H9 (cell line): ENCODE data around the gene CDAN1. TPM values are rescaled to one million over a fixed set of nuclear protein-coding genes. Genes with fewer than 3 reads are reported as not detected.

Experiments used
- DNase-seq: peaks from one replicate; pipeline ENCODE4 v3.0.0-alpha.2; 2017
- H2AFZ ChIP-seq: one replicate; pipeline ENCODE4 v1.6.1; 2013; ENCODE audit warnings: mild to moderate bottlenecking, low read length, control low read depth, moderate library complexity
- H2AK5ac ChIP-seq: 2 replicates; pipeline ENCODE4 v1.6.1; 2013; ENCODE audit warnings: low read length, control low read depth, mixed read lengths; ENCODE audit not compliant: insufficient read length
- H2BK120ac ChIP-seq: one replicate; pipeline ENCODE4 v1.6.1; 2013; ENCODE audit warnings: low read depth, mild to moderate bottlenecking, low read length, control low read depth, inconsistent platforms; ENCODE audit not compliant: poor library complexity, severe bottlenecking
- H2BK12ac ChIP-seq: 2 replicates; pipeline ENCODE4 v1.6.1; 2013; ENCODE audit warnings: low read length, control low read depth, mixed read lengths, low read depth; ENCODE audit not compliant: insufficient read length
- H2BK15ac ChIP-seq: 2 replicates; pipeline ENCODE4 v1.6.1; 2013; ENCODE audit warnings: low read depth, low read length, control low read depth
- H2BK20ac ChIP-seq: one replicate; pipeline ENCODE4 v1.6.1; 2013; ENCODE audit warnings: low read depth, mild to moderate bottlenecking, low read length, control low read depth, inconsistent platforms; ENCODE audit not compliant: poor library complexity, severe bottlenecking
- H2BK5ac ChIP-seq: 2 replicates; pipeline ENCODE4 v1.6.1; 2013; ENCODE audit warnings: low read length, control low read depth, mixed read lengths; ENCODE audit not compliant: insufficient read length
- H3K14ac ChIP-seq: 2 replicates; pipeline ENCODE4 v1.6.1; 2013; ENCODE audit warnings: low read length, control low read depth; ENCODE audit not compliant: insufficient read depth
- H3K18ac ChIP-seq: 2 replicates; pipeline ENCODE4 v1.6.1; 2013; ENCODE audit warnings: low read depth, mild to moderate bottlenecking, mixed read lengths, low read length, control low read depth; ENCODE audit not compliant: insufficient read length
- H3K23ac ChIP-seq: 2 replicates; pipeline ENCODE4 v1.6.1; 2013; ENCODE audit warnings: low read length, control low read depth, mixed read lengths, low read depth; ENCODE audit not compliant: insufficient read length
- H3K23me2 ChIP-seq: 2 replicates; pipeline ENCODE4 v1.6.1; 2013; ENCODE audit warnings: low read depth, mild to moderate bottlenecking, mixed read lengths, low read length, control low read depth; ENCODE audit not compliant: insufficient read length, poor library complexity, severe bottlenecking
- H3K27ac ChIP-seq: 2 replicates; pipeline ENCODE4 v1.5.1; 2013; ENCODE audit warnings: low read length, control low read depth, mixed read lengths, low read depth; ENCODE audit not compliant: insufficient read length
- H3K27me3 ChIP-seq: 2 replicates; pipeline ENCODE4 v1.6.1; 2013; ENCODE audit warnings: low read length, control low read depth, inconsistent platforms; ENCODE audit not compliant: insufficient read depth
- H3K4ac ChIP-seq: 2 replicates; pipeline ENCODE4 v1.6.1; 2013; ENCODE audit warnings: low read depth, mild to moderate bottlenecking, control low read depth, inconsistent platforms, low read length, moderate library complexity
- H3K4me1 ChIP-seq: 2 replicates; pipeline ENCODE4 v1.6.1; 2013; ENCODE audit warnings: low read length, control low read depth, inconsistent platforms; ENCODE audit not compliant: insufficient read depth
- H3K4me2 ChIP-seq: 2 replicates; pipeline ENCODE4 v1.6.1; 2013; ENCODE audit warnings: low read length, control low read depth, mixed read lengths; ENCODE audit not compliant: insufficient read length, insufficient read depth
- H3K56ac ChIP-seq: 2 replicates; pipeline ENCODE4 v1.6.1; 2013; ENCODE audit warnings: low read depth, mild to moderate bottlenecking, mixed read lengths, low read length, control low read depth; ENCODE audit not compliant: insufficient read length
- H3K79me1 ChIP-seq: 2 replicates; pipeline ENCODE4 v1.6.1; 2013; ENCODE audit warnings: low read depth, mild to moderate bottlenecking, moderate library complexity, low read length, control low read depth, inconsistent platforms; ENCODE audit not compliant: insufficient read depth, poor library complexity, severe bottlenecking
- H3K79me2 ChIP-seq: 2 replicates; pipeline ENCODE4 v1.6.1; 2013; ENCODE audit warnings: low read length, control low read depth, inconsistent platforms; ENCODE audit not compliant: insufficient read depth
- H3K9ac ChIP-seq: 2 replicates; pipeline ENCODE4 v1.6.1; 2013; ENCODE audit warnings: low read length, control low read depth, mixed read lengths; ENCODE audit not compliant: insufficient read length; ENCODE audit errors: extremely low read depth
- H3K9me3 ChIP-seq: one replicate; pipeline ENCODE4 v1.6.1; 2013; ENCODE audit warnings: low read depth, low read length, inconsistent platforms; ENCODE audit not compliant: control insufficient read depth
- H3T11ph ChIP-seq: one replicate; pipeline ENCODE4 v1.6.1; 2013; ENCODE audit warnings: mild to moderate bottlenecking, low read length, control low read depth, inconsistent platforms
- H4K20me1 ChIP-seq: one replicate; pipeline ENCODE4 v1.6.1; 2013; ENCODE audit not compliant: control insufficient read depth, insufficient read length, insufficient read depth
- H4K5ac ChIP-seq: 2 replicates; pipeline ENCODE4 v1.6.1; 2013; ENCODE audit warnings: low read depth, mild to moderate bottlenecking, mixed read lengths, low read length, control low read depth; ENCODE audit not compliant: insufficient read length
- H4K8ac ChIP-seq: replicated peaks from 2 replicates; pipeline ENCODE4 v1.6.1; 2013; ENCODE audit warnings: low read length, control low read depth, mixed read lengths, low read depth; ENCODE audit not compliant: insufficient read length
- H4K91ac ChIP-seq: 2 replicates; pipeline ENCODE4 v1.6.1; 2013; ENCODE audit warnings: low read depth, mild to moderate bottlenecking, moderate library complexity, mixed read lengths, low read length, control low read depth; ENCODE audit not compliant: insufficient read length
- H3K27ac Mint-ChIP-seq, 3 experiments: 2 replicates in 2 of 3; 3 replicates in 1 of 3; pipeline ENCODE4 v1.8.0; 2020 to 2021; ENCODE audit warnings: mixed read lengths in 3 of 3, mild to moderate bottlenecking in 1 of 3, moderate library complexity in 1 of 3
- H3K27me3 Mint-ChIP-seq: 2 replicates; pipeline ENCODE4 v1.8.0; 2021; ENCODE audit warnings: low read depth, mild to moderate bottlenecking, moderate library complexity, mixed read lengths
- H3K36me3 Mint-ChIP-seq, 3 experiments: 2 replicates in 2 of 3; 3 replicates in 1 of 3; pipeline ENCODE4 v1.8.0; 2020 to 2021; ENCODE audit warnings: low read depth in 3 of 3, mixed read lengths in 3 of 3; ENCODE audit not compliant: insufficient read depth in 1 of 3
- H3K4me1 Mint-ChIP-seq, 2 experiments: 2 replicates each; pipeline ENCODE4 v1.8.0; 2020; ENCODE audit warnings: mixed read lengths in 2 of 2
- H3K4me3 Mint-ChIP-seq, 2 experiments: 2 replicates in 1 of 2; 3 replicates in 1 of 2; pipeline ENCODE4 v1.8.0; 2020 to 2021; ENCODE audit warnings: mild to moderate bottlenecking in 2 of 2, mixed read lengths in 2 of 2, moderate library complexity in 1 of 2
- H3K9me3 Mint-ChIP-seq, 2 experiments: 2 replicates in 1 of 2; 3 replicates in 1 of 2; pipeline ENCODE4 v1.8.0; 2020; ENCODE audit warnings: mild to moderate bottlenecking in 2 of 2, mixed read lengths in 2 of 2, moderate library complexity in 1 of 2
- WGBS: extraction: QIAGEN DNeasy Blood & Tissue Kit; methylation state at CpG from one replicate; pipeline ENCODE4 v1.1.7; 2013; ENCODE audit warnings: missing lambda C conversion rate, low lambda C conversion rate, mixed read lengths; ENCODE audit not compliant: insufficient read length; ENCODE audit errors: extremely low coverage; 5-methylcytosine and 5-hydroxymethylcytosine counted together
- total RNA-seq: library from RNA; stranded (reverse); gene quantifications from 2 replicates; pipeline ENCODE4 v1.2.1, GENCODE V29; 2021
- TF ChIP-seq, protein P1 (sequence below): fragments of 200-600 bp; sonication (generic); conservative IDR thresholded peaks from 3 replicates; pipeline ENCODE4 v1.8.0; 2021; ENCODE audit warnings: antibody characterized with exemption, mild to moderate bottlenecking

Gene CDAN1
- total RNA-seq, 1 experiment from 2014 or later: 20.4 TPM

DNA sequence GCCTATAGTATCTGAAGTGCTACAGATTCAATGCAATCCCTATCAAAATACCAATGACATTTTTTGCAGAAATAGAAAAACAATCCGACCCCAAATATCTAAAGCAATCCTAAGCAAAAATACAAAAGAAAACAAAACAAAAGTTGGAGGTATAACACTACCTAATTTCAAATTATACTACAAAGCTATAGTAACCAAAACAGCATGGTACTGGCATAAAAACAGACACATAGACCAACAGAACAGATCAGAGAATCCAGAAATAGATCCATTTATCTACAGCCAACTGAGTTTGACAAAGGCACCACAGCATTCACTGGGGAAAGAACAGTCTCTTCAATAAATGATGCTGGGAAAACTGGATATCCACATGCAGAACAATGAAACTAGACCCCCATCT is 23.8 kb upstream of the CDAN1 start:
- no peak overlapping the region for H3K27ac ChIP-seq
- no peak overlapping the region for H3K56ac ChIP-seq
- H3T11ph ChIP-seq: no peak overlapping the region
- H4K20me1 ChIP-seq: no peaks in the 10 kb centered on the region
- H3K27me3 ChIP-seq: no peaks in the 10 kb centered on the region
- no peaks in the 10 kb centered on the region; the same call in 1 of the 2 replicates for H3K4me1 ChIP-seq
- Mint-ChIP-seq H3K36me3 (peaks cover 20 to 24% (median 22%) of the 10 kb centered on the region in 3 experiments), H3K27me3 (no peaks in the 10 kb centered on the region; the same call in 1 of the 2 replicates), H3K9me3 (peaks cover 25 to 27% of the 10 kb centered on the region in 2 experiments), H3K4me1 (peaks cover 19 to 20% of the 10 kb centered on the region in 2 experiments), H3K4me3 (no peak overlapping the region), H3K27ac (no peak overlapping the region)
- H2BK15ac ChIP-seq: no peak overlapping the region
- no peak overlapping the region for H2BK12ac ChIP-seq
- H2BK5ac ChIP-seq: no peak overlapping the region
- H3K4ac ChIP-seq: no peak overlapping the region
- H4K8ac ChIP-seq: no peak overlapping the region
- TF ChIP-seq, protein P1, sequence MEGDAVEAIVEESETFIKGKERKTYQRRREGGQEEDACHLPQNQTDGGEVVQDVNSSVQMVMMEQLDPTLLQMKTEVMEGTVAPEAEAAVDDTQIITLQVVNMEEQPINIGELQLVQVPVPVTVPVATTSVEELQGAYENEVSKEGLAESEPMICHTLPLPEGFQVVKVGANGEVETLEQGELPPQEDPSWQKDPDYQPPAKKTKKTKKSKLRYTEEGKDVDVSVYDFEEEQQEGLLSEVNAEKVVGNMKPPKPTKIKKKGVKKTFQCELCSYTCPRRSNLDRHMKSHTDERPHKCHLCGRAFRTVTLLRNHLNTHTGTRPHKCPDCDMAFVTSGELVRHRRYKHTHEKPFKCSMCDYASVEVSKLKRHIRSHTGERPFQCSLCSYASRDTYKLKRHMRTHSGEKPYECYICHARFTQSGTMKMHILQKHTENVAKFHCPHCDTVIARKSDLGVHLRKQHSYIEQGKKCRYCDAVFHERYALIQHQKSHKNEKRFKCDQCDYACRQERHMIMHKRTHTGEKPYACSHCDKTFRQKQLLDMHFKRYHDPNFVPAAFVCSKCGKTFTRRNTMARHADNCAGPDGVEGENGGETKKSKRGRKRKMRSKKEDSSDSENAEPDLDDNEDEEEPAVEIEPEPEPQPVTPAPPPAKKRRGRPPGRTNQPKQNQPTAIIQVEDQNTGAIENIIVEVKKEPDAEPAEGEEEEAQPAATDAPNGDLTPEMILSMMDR: no peak
- no peak for DNase-seq
- no peaks in the 10 kb centered on the region for H3K79me2 ChIP-seq
- H4K5ac ChIP-seq: no peak overlapping the region
- H3K9ac ChIP-seq: no peak overlapping the region
- no peaks in the 10 kb centered on the region for H3K79me1 ChIP-seq
- H2AK5ac ChIP-seq: no peak overlapping the region
- no peak overlapping the region for H3K14ac ChIP-seq
- no peak overlapping the region for H3K23ac ChIP-seq
- WGBS: no CpG with 5 or more reads among the region's 1 CpG
- no peak overlapping the region for H3K18ac ChIP-seq
- no peak overlapping the region for H2BK20ac ChIP-seq
- H3K4me2 ChIP-seq: no peak overlapping the region
- no peak overlapping the region for H2BK120ac ChIP-seq
- no peak overlapping the region for H2AFZ ChIP-seq
- H3K9me3 ChIP-seq: no peaks in the 10 kb centered on the region
- H4K91ac ChIP-seq: no peak overlapping the region
- H3K23me2 ChIP-seq: no peaks in the 10 kb centered on the region
